GM12865 (cell line): Measurements from ENCODE around the gene IGFBP6.

Source experiments
- DNase-seq: peaks from one replicate; pipeline ENCODE4 v3.0.0; 2010; ENCODE audit warnings: low read depth
- H3K4me3 ChIP-seq: 2 replicates; pipeline ENCODE4 v1.5.1; 2011; ENCODE audit warnings: mild to moderate bottlenecking, low read depth, low read length, control low read depth
- TF ChIP-seq, protein P1 (sequence below): IDR thresholded peaks from 2 replicates; pipeline ENCODE4 v1.5.1; 2011; ENCODE audit warnings: low read length, control low read depth, low read depth, inconsistent platforms; ENCODE audit not compliant: insufficient read depth; ENCODE audit errors: missing control alignments

IGFBP6 gene

DNA sequence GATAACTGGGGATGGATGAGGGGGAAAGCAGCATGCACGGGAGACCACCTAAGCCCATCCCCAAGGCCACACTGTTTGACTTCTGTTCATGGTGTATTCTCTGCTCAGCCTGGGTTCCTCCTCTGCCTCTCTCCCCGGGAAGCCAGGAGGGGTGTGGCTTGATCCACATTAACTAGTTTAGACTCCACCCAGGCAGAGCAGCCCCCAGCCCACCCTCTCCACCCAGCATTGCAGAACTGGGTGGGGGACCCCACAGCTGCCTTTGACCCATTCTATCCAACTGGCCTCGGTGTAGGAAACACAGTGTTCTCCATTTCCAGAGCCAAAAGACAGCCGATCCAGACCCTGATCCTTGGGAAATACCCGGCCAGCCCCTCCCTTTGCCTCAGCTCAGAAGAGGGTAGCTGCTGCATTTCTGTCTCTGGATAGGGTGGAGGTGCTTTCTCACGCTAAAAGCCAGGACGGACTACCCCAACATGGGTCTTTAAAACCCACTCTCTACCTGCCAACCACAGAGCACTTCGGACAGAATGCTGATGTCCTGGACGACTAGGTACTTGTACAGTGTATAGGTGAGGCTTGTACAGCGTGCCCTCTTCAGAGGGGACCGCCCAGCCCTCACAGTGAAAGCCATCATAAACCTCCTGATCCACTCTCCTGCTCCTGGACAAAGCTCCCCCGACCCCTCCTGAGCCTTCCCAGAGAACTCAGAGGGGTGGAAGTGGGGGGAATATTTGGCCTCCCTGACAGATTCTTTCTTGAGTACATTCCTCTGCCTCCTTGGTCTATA lies 27.7 kb upstream of the IGFBP6 start:
- H3K4me3 ChIP-seq, result no peak overlapping the region
- TF ChIP-seq, protein P1, sequence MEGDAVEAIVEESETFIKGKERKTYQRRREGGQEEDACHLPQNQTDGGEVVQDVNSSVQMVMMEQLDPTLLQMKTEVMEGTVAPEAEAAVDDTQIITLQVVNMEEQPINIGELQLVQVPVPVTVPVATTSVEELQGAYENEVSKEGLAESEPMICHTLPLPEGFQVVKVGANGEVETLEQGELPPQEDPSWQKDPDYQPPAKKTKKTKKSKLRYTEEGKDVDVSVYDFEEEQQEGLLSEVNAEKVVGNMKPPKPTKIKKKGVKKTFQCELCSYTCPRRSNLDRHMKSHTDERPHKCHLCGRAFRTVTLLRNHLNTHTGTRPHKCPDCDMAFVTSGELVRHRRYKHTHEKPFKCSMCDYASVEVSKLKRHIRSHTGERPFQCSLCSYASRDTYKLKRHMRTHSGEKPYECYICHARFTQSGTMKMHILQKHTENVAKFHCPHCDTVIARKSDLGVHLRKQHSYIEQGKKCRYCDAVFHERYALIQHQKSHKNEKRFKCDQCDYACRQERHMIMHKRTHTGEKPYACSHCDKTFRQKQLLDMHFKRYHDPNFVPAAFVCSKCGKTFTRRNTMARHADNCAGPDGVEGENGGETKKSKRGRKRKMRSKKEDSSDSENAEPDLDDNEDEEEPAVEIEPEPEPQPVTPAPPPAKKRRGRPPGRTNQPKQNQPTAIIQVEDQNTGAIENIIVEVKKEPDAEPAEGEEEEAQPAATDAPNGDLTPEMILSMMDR, result no peak
- no peak for DNase-seq

DNA sequence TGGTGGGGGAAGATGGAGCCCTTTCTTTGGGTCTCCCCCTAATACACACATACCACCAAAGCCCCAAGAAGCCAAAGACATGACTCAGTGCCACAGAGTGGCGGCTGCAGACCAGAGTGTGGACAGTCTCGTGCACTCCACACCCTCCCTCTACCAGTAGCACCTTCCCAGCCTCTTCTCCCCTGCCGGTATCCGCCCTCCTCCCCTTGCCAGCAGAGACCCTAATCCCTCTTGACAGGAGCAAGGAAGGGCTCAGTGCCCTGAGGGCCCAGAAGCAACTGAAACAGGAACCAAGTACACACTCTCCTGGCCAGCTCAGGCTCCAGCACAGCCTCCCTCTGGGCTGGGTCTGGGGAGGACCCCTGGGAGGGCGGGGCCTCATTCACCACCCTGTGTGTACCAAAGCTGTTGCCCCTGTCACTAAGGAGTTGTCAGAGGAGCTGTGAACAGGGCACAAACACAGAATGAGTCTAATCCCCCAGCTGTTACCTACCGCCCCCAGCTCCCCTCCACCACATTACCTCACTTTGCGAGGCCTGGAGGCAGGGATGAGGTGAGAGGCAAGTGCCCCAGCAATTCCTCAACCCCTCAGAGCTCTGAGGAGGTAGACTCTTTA lies 26.5 kb upstream of the IGFBP6 start:
- TF ChIP-seq, protein P1, result no peak
- DNase-seq, result no peak

DNA sequence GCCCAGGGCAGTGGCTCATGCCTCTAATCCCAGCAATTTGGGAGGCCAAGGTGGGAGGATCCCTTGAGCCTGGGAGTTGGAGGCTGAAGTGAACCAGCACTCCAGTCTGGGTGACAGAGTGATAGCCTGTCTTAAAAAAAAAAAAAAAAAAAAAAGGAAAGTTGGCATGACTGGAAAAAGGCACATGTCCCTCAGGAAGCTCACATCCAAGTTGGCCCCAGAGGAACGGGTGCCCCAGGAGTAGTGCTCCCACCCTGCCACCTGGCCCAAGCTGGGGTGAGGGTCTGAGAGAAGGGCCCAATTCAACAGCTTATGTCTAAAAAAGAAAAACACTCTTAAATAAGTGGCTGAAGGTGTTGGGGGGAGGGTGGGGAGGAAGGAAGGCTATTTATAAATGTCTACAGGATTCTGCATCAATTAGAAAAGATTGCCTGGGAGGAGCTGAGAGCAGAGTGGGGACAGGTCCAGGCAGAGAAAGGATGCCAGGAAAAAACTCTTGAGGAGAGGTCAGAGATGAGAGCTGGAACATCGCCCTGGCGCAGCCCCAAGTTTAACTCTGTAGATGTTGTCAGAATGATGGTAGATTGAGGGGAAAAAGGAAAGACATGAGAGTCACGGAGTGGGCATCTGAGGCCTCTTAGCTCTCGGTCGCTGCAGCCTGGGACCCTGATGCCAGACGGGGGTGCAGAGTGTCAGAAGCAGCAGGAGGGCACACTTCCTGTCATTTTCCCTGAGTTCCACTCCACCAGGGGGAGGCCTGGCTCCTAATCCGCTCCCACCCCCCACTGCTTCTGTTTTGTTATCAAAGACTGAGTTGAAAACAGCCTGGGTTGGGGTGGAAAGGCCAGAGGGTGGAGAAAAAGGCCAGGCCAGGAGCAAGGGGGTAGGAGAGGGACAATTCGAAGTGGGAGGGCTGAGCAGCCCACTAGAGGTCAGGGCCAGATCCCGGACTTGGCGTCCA lies 25.6 kb upstream of the IGFBP6 start:
- no peak for DNase-seq
- TF ChIP-seq, protein P1, result no peak
- H3K4me3 ChIP-seq, result no peak overlapping the region

More for the DNA sequence above, 26.5 kb upstream of the IGFBP6 start:
- no peak overlapping the region for H3K4me3 ChIP-seq

DNA sequence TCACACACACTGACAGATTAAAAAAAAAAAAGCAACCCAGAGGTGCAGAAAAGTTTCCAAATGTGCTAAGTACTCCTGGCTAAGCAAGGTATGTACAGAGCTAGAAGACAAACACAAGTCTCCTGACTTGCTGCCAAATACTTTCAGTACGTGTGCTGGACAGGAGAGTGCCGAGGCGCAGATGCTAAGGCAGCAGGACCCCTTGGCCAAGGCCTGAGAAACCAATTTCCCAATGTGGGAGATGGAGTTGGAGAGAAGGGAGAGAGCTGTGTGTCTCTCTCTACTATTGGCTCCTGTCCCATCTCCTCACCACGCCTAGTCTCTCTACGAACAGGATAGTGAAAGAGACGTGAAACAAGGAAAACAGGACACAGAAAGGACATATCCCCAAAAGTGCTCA lies 23.6 kb upstream of the IGFBP6 start:
- no peak for DNase-seq
- H3K4me3 ChIP-seq, result no peak overlapping the region

DNA sequence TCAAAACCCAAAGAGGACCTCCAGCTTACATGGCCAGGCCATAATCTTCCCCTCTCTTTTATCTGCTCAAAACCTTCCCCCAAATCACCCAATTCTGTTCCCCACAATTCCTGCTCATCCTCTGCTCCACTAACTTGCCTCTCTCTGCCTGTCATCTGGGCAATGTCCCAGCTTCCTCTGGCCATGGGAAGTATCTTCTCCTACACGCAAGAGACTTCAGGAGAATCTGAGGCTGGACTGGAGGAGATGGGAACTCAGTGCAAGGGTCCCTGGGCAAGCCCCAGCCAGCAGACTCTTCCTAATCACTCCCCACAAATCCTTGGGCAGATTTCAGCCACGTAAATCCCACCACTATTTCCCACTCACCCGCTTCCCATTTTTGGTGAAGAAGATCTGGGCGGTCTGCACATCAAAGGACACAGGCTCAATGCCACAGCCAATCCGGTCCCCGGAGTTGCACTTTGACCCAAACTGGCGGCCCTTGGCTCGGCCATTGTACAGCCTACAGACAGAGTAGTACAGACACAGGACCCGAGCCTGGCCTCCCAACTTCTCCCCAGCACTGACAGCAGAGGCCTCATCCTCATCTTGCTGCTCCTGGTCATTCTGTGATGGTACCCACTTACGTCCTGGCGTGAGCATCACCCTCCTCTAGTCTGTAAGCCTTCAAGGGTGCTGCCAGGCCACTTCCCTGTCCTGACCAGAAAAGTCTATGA lies 23.0 kb upstream of the IGFBP6 start:
- TF ChIP-seq, protein P1, result no peak
- H3K4me3 ChIP-seq, result no peak overlapping the region
- no peak for DNase-seq

More for the DNA sequence above, 23.6 kb upstream of the IGFBP6 start:
- TF ChIP-seq, protein P1, result no peak

DNA sequence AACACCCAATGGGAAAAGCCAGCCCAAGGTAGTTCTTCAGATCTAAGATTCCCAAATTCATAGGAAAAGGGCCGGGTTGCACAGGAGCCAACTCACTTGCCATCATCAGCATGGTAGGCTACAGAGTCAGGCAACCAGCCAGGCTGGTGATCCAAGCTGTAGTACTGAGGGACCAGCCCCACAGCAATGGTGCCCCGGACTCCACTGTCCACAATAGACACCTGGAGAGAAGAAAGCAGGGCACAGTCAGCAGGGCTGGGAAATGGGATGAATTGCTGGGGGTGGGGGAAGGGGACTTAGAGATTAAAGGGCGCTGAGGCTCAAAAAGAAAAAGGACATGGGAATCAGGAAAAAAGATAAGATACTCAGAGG lies 22.5 kb upstream of the IGFBP6 start:
- TF ChIP-seq, protein P1, result no peak
- no peak for DNase-seq
- no peak overlapping the region for H3K4me3 ChIP-seq
